HTERT RPE-1 (cell line): ENCODE results near the gene NAV3.

Experiments
- in situ Hi-C: fragments of 300-500 bp; cut with MboI; formaldehyde crosslinking; loops from 4 replicates; pipeline ENCODE4 v1.14.3; 2020; ENCODE audit warnings: low sequenced_read_pairs

The NAV3 gene

GRCh38 chr12:77918046-77918445, 87.4 kb downstream of the NAV3 start:
- in situ Hi-C loops: no loop called here

- in situ Hi-C loops: no loop called here
Observed at GRCh38 chr12:77919450-77919849, 88.8 kb downstream of the NAV3 start.

- in situ Hi-C loops: no loop called here
Observed at GRCh38 chr12:77923882-77924281, 93.2 kb downstream of the NAV3 start.

- in situ Hi-C loops: no loop called here
Observed at GRCh38 chr12:77924703-77925102, 94.0 kb downstream of the NAV3 start.

GRCh38 chr12:77925536-77926108, 94.9 kb downstream of the NAV3 start:
- in situ Hi-C loops: no loop called here

- in situ Hi-C loops: no loop called here
Observed at GRCh38 chr12:77928078-77928477, 97.4 kb downstream of the NAV3 start.

GRCh38 chr12:77932216-77932615, 101.5 kb downstream of the NAV3 start:
- in situ Hi-C loops: no loop called here

- in situ Hi-C loops: no loop called here
Observed at GRCh38 chr12:77938301-77938700, 107.6 kb downstream of the NAV3 start.

- in situ Hi-C loops: no loop called here
Observed at GRCh38 chr12:77940011-77940423, 109.3 kb downstream of the NAV3 start.

- in situ Hi-C loops: no loop called here
Observed at GRCh38 chr12:77940567-77940966, 109.9 kb downstream of the NAV3 start.

GRCh38 chr12:77941401-77941800, 110.7 kb downstream of the NAV3 start:
- in situ Hi-C loops: no loop called here

GRCh38 chr12:77943466-77943865, 112.8 kb downstream of the NAV3 start:
- in situ Hi-C loops: no loop called here

GRCh38 chr12:77946541-77947061, 115.9 kb downstream of the NAV3 start:
- in situ Hi-C loops: no loop called here

- in situ Hi-C loops: no loop called here
Observed at GRCh38 chr12:77947330-77947729, 116.6 kb downstream of the NAV3 start.

- in situ Hi-C loops: no loop called here
Observed at GRCh38 chr12:77947746-77948145, 117.1 kb downstream of the NAV3 start.

GRCh38 chr12:77949943-77950342, 119.2 kb downstream of the NAV3 start:
- in situ Hi-C loops: no loop called here

- in situ Hi-C loops: no loop called here
Observed at GRCh38 chr12:77953528-77954205, 123.0 kb downstream of the NAV3 start.

- in situ Hi-C loops: no loop called here
Observed at GRCh38 chr12:77954206-77954555, 123.5 kb downstream of the NAV3 start.

- in situ Hi-C loops: no loop called here
Observed at GRCh38 chr12:77957062-77957461, 126.4 kb downstream of the NAV3 start.

- in situ Hi-C loops: no loop called here
Observed at GRCh38 chr12:77963576-77964178, 133.0 kb downstream of the NAV3 start.

- in situ Hi-C loops: no loop called here
Observed at GRCh38 chr12:77965790-77966189, 135.1 kb downstream of the NAV3 start.

- in situ Hi-C loops: no loop called here
Observed at GRCh38 chr12:77968021-77968420, 137.3 kb downstream of the NAV3 start.
